DMS53 treated with DMSO at 0.1 percent for 48 hours (cell line): Measurements from ENCODE around the gene APLN.

Experiments
- DNase-seq: peaks from one replicate; lab custom pipeline; 2025; ENCODE audit not compliant: unreplicated experiment; lab: John Stamatoyannopoulos, UW

The APLN gene, protein sequence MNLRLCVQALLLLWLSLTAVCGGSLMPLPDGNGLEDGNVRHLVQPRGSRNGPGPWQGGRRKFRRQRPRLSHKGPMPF

GRCh38 chrX:129654652-129655546 is at the start of gene APLN:
Gene APLN, minus strand, starts transcription at chrX:129654956. Its CDS starts 326 bp downstream, at chrX:129654630.
- no peak for DNase-seq

GRCh38 chrX:129704491-129704890 is 49.7 kb upstream of the APLN start:
- no peak for DNase-seq

DNA sequence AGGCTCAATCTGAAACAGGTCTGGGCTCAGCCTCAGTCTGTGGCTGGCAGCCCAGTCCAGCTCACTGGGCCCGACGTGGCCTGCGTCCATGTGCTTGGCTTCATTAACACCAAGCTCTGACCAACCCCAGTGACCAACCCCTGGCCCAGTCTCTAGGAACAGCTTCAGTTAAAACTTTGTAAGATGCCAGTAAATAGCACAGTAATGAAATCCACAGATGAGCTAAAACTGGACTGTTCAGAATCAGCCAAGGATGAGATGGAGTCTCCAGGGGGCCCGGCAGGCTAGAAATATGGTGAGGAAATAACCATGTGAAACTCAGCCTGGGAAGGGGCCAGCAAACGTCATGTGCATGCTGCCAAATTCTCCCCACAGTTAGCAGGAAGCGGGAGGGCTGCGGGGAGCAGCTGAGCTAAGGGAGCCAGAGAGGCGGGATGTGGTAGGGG is 46.9 kb upstream of the APLN start:
- no peak for DNase-seq

GRCh38 chrX:129700536-129700935 is 45.8 kb upstream of the APLN start:
- no peak for DNase-seq

DNA sequence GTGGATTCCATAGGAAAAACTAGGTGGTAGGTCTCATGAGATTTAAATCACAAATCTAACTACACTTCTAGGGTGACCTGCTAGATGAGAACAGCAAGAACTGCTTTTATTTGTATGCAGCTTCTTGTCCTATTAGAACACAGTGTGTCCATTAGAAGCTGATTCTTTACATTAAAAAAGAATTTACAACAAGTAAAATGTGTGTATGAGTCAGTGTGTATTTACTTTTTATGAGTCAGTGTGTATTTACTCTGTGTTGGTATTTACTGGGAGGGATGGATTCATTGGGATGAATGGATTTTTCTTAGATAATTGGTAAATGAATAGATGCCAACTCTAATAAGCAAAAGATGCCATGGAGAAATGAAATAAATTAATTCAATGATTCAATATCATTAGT is 43.4 kb upstream of the APLN start:
- peak; percentile 56 for DNase-seq

- DNase-seq = no peak
These were observed 42.6 kb upstream of the APLN start for GRCh38 chrX:129697204-129697829.

DNA sequence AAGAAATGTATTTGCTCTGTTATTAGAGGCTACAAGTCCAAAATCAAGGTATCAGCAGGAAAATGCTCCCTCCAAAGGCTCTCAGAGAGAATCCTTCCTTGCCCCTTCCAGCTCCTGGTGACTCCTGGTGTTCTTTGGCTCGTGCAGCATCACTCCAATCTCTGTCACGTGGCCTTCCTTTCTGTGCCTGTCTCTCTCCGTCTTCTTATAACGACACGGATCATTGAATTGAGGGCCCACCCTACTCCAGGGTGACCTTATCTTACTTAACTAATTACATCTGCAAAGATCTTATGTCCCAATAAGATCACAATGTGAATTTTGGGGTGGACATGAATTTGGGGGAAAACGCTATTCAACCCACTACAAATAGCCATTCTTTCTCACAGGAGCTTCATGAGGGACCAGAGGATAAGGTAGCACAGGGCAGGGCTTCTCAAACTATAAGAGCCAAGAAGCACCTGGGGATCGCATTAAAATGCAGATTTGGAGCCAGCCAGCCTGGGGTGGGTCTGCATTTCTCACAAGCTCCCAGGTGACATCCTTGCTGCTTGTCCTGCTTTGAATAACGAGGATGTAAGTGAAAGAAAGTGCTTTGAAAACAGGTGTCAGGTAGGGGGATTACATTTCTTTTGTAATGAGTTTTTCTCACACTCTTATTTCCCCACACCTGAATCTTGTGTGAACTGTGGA is 41.9 kb upstream of the APLN start:
- no peak for DNase-seq

DNA sequence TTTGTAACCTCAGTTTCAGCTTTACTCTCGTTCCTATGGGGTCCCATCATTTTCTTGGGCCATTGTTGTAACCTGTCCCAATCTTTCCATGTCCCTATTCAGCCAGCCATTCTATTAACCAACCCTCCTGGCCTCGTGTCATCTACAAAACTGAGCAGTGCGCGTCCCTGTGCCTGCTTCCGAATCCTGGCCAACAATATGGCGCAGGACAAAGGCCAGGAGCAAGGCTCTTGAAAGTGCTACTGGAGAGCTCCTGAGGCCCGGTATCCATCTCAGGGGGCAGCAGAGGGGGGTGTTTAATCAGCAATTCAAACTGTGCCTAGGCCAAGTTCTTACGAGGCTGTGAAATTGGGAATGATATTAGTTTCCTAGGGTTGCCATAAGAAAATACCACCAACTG is 41.2 kb upstream of the APLN start:
- DNase-seq = no peak

DNA sequence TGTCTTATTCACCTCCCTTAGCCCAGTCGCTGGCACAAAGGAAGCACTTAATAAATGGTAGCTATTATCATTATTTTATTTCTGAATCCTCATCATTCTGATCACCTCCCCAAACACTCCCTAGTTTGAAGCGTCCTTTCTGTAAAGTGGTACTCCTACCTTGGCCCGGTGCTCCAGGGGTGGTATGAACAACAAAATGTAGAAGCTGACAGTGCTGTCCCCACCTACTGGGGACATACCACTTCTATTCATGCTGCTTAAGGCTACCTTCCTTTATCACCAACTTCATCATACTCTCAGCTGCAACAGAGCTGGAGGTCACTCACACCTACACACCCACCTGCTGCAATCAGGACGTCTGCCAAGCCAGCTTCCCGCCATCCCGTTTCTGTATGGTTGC is 40.8 kb upstream of the APLN start:
- DNase-seq = no peak

DNA sequence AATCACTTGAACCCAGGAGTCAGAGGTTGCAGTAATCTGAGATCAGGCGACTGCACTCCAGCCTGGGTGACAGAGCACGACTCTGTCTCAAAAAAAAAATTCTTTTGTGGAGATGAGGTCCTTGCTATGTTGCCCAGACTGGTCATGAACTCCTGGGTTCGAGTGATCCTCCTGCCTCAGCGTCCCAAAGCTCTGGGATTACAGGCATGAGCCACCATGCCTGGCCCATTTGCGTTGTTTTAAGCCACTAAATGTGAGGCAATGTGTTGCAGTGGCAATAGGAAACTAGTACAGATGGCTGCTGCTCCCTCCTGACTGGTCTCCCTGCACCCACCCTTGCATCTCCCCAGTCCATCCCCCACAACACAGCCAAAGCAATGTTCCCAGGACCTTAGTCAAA is 40.0 kb upstream of the APLN start:
- no peak for DNase-seq

- DNase-seq = no peak
These were observed 38.6 kb upstream of the APLN start for GRCh38 chrX:129693354-129693753.

DNA sequence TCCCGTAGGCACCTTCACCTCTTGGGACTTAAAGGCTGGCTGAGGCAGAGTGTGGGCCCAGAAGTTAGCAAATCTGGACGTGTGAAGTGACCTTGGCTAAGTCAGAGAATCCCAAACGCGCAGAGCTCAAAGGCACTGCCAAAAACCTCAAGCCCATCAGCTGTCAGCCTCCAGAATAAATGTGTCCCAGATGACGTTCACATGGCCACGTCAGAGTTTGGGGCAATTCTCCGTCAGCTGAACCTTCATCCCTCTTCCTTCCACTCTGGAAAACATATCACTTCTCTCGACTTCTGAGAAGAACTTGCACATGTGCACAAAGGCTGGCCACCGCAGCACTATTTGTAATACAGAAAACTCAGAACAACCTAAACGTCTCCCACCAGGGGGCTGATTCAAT is 35.7 kb upstream of the APLN start:
- DNase-seq = no peak

GRCh38 chrX:129689796-129690195 is 35.0 kb upstream of the APLN start:
- DNase-seq = no peak

- no peak for DNase-seq
These were observed 33.3 kb upstream of the APLN start for GRCh38 chrX:129688097-129688496.

DNA sequence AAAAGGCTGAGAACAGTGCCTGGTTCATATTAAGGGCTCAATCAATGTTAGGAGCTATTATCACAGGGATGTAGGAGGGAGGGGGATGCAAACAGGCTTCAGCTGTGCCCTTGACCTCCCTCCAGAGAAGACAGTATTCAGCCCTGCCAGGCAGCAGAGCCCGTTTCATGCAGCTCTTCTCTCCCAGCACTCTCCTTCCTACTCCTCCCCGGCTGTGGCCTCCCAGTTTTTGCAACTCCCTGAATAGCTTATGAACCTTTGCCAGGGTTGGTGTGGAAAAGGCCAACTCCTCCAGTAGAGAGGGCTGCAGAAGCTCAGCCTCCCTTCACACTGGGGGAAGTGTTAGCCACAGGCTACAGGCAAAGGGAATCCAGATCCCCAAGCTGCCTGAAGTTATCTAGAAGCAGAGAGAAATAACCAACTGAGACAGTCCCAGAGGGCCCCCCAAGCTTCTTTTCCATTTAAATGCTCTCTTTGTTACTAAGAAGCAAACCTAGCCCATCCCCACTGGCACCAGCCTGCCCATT is 31.7 kb upstream of the APLN start:
- no peak for DNase-seq

DNA sequence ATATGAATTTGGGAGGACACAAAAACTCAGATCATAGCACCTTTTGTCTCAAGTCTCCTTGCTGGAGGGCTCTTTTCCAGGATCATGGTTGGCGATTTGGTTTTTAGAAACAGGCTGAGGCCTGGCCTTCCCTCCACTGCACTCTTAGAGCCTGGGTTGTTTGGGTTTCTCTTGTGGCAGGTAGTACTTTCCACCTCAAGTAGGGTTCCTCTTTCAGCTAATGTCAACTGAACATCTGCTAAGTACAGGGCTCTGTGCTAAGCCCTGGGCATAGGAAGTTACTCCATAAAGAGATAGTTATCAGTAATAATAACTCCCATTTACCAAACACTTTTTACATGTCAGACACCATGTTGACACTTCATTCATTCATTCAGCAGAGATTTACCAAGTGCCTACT is 28.2 kb upstream of the APLN start:
- DNase-seq = no peak

DNA sequence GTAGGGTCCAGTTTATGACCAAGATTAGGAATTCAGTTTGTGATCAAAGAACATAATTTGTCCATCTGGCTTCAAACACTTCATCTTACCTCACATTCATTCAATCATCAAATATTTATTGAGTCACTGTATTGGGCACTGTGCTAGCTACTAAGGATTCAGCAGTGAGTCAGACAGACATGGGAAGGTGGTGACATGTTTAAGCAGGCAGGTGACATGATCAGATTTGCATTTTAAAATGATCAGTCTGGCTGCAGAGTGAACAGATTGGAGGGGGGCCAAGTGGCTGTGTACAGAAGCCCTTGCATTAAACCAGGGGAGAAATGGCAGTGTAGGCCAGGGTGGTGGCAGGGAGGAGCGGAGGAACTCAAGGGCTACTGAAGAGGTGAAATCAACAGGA is 25.1 kb upstream of the APLN start:
- peak; percentile 10 for DNase-seq

DNA sequence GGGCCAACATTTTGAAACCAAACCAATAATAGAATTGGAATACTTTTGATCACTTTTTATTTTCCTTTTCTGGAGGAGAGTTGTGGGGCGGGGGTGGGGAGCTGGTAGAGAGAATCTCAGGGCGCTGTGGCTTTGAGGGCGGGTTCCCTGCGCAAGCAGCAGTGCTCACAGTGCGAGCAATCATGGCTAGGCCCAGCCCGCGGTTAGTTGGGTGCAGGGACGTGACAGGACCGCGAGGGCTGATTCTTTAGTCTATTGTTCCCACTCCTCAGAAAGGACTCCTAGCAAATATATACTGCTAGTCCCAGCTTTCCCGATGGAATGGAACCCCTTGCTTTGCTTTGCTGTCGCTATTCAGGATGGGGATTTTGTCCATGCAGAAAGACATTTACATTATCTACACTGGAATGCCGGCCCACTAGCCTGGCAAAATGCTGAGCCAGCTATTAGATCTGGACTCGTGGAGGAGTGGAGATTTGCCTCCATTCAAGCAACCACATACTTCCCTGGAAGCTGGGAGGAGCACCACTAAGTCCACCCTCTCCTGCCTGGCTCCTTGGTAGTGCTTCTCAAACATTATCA is 23.9 kb upstream of the APLN start:
- peak; percentile 23 for DNase-seq

GRCh38 chrX:129667412-129667811 is 12.7 kb upstream of the APLN start:
- no peak for DNase-seq

GRCh38 chrX:129665916-129666644 is 11.3 kb upstream of the APLN start:
- no peak for DNase-seq
